SK-N-SH (cell line): ENCODE data around the gene HSF4. TPM values are rescaled to one million over a fixed set of nuclear protein-coding genes. Genes with fewer than 3 reads are reported as not detected.

Source experiments
- CTCF ChIA-PET: fragments of 300-600, 350-600 bp; formaldehyde crosslinking; extraction: SDS; loops from one replicate; lab custom pipeline; 2021; lab: Yijun Ruan, JAX
- POLR2A ChIA-PET: fragments of 350-600 bp; sonication (Branson Sonifier 250); formaldehyde crosslinking; extraction: SDS; loops from one replicate; lab custom pipeline; 2020; ENCODE audit warnings: antibody characterized with exemption, inconsistent platforms; lab: Yijun Ruan, JAX
- DNase-seq: peaks from one replicate; pipeline ENCODE4 v3.0.0; 2012
- H2AFZ ChIP-seq: fragments of 200-600 bp; sonication (generic); 2 replicates; pipeline ENCODE4 v1.8.1; 2016; ENCODE audit warnings: antibody characterized with exemption, mild to moderate bottlenecking, low read depth
- H3F3A ChIP-seq: fragments of 200-600 bp; sonication (generic); replicated peaks from 2 replicates; pipeline ENCODE3; 2016; ENCODE audit warnings: antibody characterized with exemption, mild to moderate bottlenecking; ENCODE audit not compliant: insufficient read depth
- H3K27ac ChIP-seq, 2 experiments: fragments of 200-500 bp in 1 of 2; fragments of 200-600 bp in 1 of 2; sonication (Bioruptor generic) in 1 of 2; sonication (generic), shearing (Covaris generic) in 1 of 2; 2 replicates each; pipeline versions ENCODE4 v1.5.1 to v1.6.1; 2014 to 2016; ENCODE audit warnings: low read depth in 2 of 2, inconsistent platforms in 1 of 2, low read length in 1 of 2, mild to moderate bottlenecking in 1 of 2, mixed read lengths in 1 of 2
- H3K27me3 ChIP-seq: fragments of 200-600 bp; sonication (generic), shearing (Covaris generic); 2 replicates; pipeline ENCODE4 v1.6.1; 2016; ENCODE audit warnings: mixed run types; ENCODE audit not compliant: insufficient read depth
- H3K36me3 ChIP-seq, 2 experiments: fragments of 200-500 bp in 1 of 2; fragments of 200-600 bp in 1 of 2; sonication (Bioruptor generic) in 1 of 2; sonication (generic) in 1 of 2; replicated peaks in 1 of 2; 2 replicates each; pipeline versions ENCODE3 to v1.5.1; 2014 to 2016; ENCODE audit warnings: low read length in 1 of 2, mild to moderate bottlenecking in 1 of 2; ENCODE audit not compliant: insufficient read depth in 2 of 2, control insufficient read depth in 1 of 2
- H3K4me1 ChIP-seq, 2 experiments: fragments of 200-500 bp in 1 of 2; fragments of 200-600 bp in 1 of 2; sonication (Bioruptor generic) in 1 of 2; sonication (generic), shearing (Covaris generic) in 1 of 2; 2 replicates each; pipeline versions ENCODE4 v1.5.1 to v1.6.1; 2014 to 2016; ENCODE audit warnings: low read depth in 1 of 2, low read length in 1 of 2, mixed run types in 1 of 2; ENCODE audit not compliant: insufficient read depth in 2 of 2, control insufficient read depth in 1 of 2
- H3K4me2 ChIP-seq: fragments of 200-600 bp; sonication (generic), shearing (Covaris generic); 2 replicates; pipeline ENCODE4 v1.6.1; 2017; ENCODE audit warnings: mixed run types
- H3K4me3 ChIP-seq, 2 experiments: fragments of 200-500 bp in 1 of 2; fragments of 200-600 bp in 1 of 2; sonication (Bioruptor generic) in 1 of 2; sonication (generic), shearing (Covaris generic) in 1 of 2; 2 replicates each; pipeline versions ENCODE4 v1.5.1 to v1.8.1; 2014 to 2016; ENCODE audit warnings: low read depth in 2 of 2, inconsistent platforms in 1 of 2, low read length in 1 of 2, mild to moderate bottlenecking in 1 of 2, mixed read lengths in 1 of 2, moderate library complexity in 1 of 2
- H3K79me2 ChIP-seq: fragments of 200-600 bp; sonication (generic); 2 replicates; pipeline ENCODE4 v1.8.1; 2017; ENCODE audit warnings: mild to moderate bottlenecking; ENCODE audit not compliant: insufficient read depth
- H3K9ac ChIP-seq: fragments of 200-600 bp; sonication (generic); 2 replicates; pipeline ENCODE4 v1.6.1; 2017; ENCODE audit warnings: mixed run types
- H3K9me2 ChIP-seq: fragments of 200-600 bp; sonication (generic); 2 replicates; pipeline ENCODE4 v1.6.1; 2017; ENCODE audit warnings: mixed run types
- H3K9me3 ChIP-seq: fragments of 200-600 bp; sonication (generic); 2 replicates; pipeline ENCODE4 v1.6.1; 2017; ENCODE audit warnings: mixed run types, mild to moderate bottlenecking, moderate library complexity
- H4K20me1 ChIP-seq: fragments of 200-600 bp; sonication (generic); 2 replicates; pipeline ENCODE4 v1.6.1; 2017; ENCODE audit warnings: mild to moderate bottlenecking, mixed run types; ENCODE audit not compliant: insufficient read depth
- EZH2phosphoT487 ChIP-seq: fragments of 200-600 bp; sonication (generic); IDR thresholded peaks from 2 replicates; pipeline ENCODE4 v1.6.1; 2017; ENCODE audit warnings: low read depth, mixed run types, mild to moderate bottlenecking, antibody characterized with exemption, moderate library complexity, borderline replicate concordance
- FOXJ3 ChIP-seq: sonication (generic); formaldehyde crosslinking; IDR thresholded peaks from 2 replicates; pipeline ENCODE4 v1.5.1; 2020; ENCODE audit warnings: mild to moderate bottlenecking, missing genetic modification reagents
- GATA2 ChIP-seq: sonication (generic); formaldehyde crosslinking; IDR thresholded peaks from 2 replicates; pipeline ENCODE4 v1.5.0; 2020; ENCODE audit warnings: mild to moderate bottlenecking, missing genetic modification reagents
- JUND ChIP-seq: IDR thresholded peaks from 2 replicates; pipeline ENCODE4 v1.4.0; 2012
- MEF2A ChIP-seq: IDR thresholded peaks from 2 replicates; pipeline ENCODE4 v1.4.0; 2012; ENCODE audit warnings: low read depth, borderline replicate concordance
- NFIC ChIP-seq: IDR thresholded peaks from 2 replicates; pipeline ENCODE4 v1.4.0; 2012; ENCODE audit warnings: borderline replicate concordance
- NRF1 ChIP-seq: IDR thresholded peaks from 2 replicates; pipeline ENCODE4 v1.6.1; 2012; ENCODE audit warnings: low read depth, mild to moderate bottlenecking, low read length
- PBX3 ChIP-seq: IDR thresholded peaks from 2 replicates; pipeline ENCODE4; 2012
- RXRA ChIP-seq: IDR thresholded peaks from 2 replicates; pipeline ENCODE4 v1.4.0; 2012; ENCODE audit warnings: low read depth, mild to moderate bottlenecking, borderline replicate concordance
- TCF12 ChIP-seq: IDR thresholded peaks from 2 replicates; pipeline ENCODE4 v1.4.0; 2012
- USF1 ChIP-seq: IDR thresholded peaks from 2 replicates; pipeline ENCODE4 v1.4.0; 2012; ENCODE audit warnings: low read depth, borderline replicate concordance
- YY1 ChIP-seq: IDR thresholded peaks from 2 replicates; pipeline ENCODE4 v1.4.0; 2012; ENCODE audit warnings: low read depth, mild to moderate bottlenecking
- WGBS: methylation state at CpG from one replicate; pipeline ENCODE4 v1.1.6; 2017; ENCODE audit warnings: low lambda C conversion rate; 5-methylcytosine and 5-hydroxymethylcytosine counted together
- polyA plus RNA-seq, 3 experiments: library from polyadenylated mRNA; depleted of rRNA; stranded (reverse); fragments of >200 nt; gene quantifications; 2 replicates each; pipeline ENCODE4 v1.2.3, GENCODE V29; 2012

HSF4 gene
- polyA plus RNA-seq, 1 of the 3 experiments (the other 2 are of a cell fraction) = 33.4 TPM

GRCh38 chr16:67188323-67188722 lies 23.8 kb downstream of the HSF4 start:
- CTCF ChIA-PET = interaction anchor here (1.0 to 3.5 kb wide), 4 partner anchors 14 to 211 kb away, joined by 3 to 11 read pairs (median 5); no protein-coding TSS in a partner anchor
- TF ChIP-seq EZH2phosphoT487 (no peak), PBX3 (no peak), RXRA (no peak), GATA2 (CRISPR knock-in tag) (no peak), USF1 (no peak), JUND (no peak), YY1 (no peak), TCF12 (no peak), NRF1 (no peak), MEF2A (no peak), NFIC (no peak), FOXJ3 (CRISPR knock-in tag) (no peak)
- peaks cover 0 to 4% of the 10 kb centered on the region in 2 experiments for H3K36me3 ChIP-seq
- H4K20me1 ChIP-seq = peaks cover 11% of the 10 kb centered on the region
- no peaks in the 10 kb centered on the region for H3K9me2 ChIP-seq
- H3K9me3 ChIP-seq = no peaks in the 10 kb centered on the region
- H2AFZ ChIP-seq = no peak overlapping the region
- no peaks in the 10 kb centered on the region for H3K27me3 ChIP-seq
- WGBS = no CpG with 5 or more reads among the region's 4 CpGs
- no peak overlapping the region for H3K27ac ChIP-seq
- POLR2A ChIA-PET = no interaction called here
- H3K4me1 ChIP-seq = peaks cover 22 to 24% of the 10 kb centered on the region in 2 experiments
- no peak overlapping the region for H3K9ac ChIP-seq
- peaks cover 22% of the 10 kb centered on the region for H3F3A ChIP-seq
- no peak overlapping the region for H3K4me2 ChIP-seq
- peaks cover 18% of the 10 kb centered on the region for H3K79me2 ChIP-seq
- DNase-seq = no peak
- H3K4me3 ChIP-seq = no peak overlapping the region

GRCh38 chr16:67188798-67189197 lies 24.3 kb downstream of the HSF4 start:
- CTCF ChIA-PET = interaction anchor here (1.0 to 3.5 kb wide), 7 partner anchors 9 to 212 kb away, joined by 3 to 11 read pairs (median 3); partner anchors contain the start of gene NOL3
- DNase-seq = no peak
- Histone ChIP-seq H3K4me3 (no peak overlapping the region), H3K79me2 (peaks cover 22% of the 10 kb centered on the region), H3F3A (peaks cover 22% of the 10 kb centered on the region), H3K27me3 (no peaks in the 10 kb centered on the region), H3K4me1 (peaks cover 25 to 28% of the 10 kb centered on the region in 2 experiments), H3K4me2 (no peak overlapping the region), H4K20me1 (peaks cover 16% of the 10 kb centered on the region), H3K9me3 (no peaks in the 10 kb centered on the region), H3K27ac (no peak overlapping the region), H2AFZ (no peak overlapping the region), H3K9ac (no peak overlapping the region), H3K9me2 (no peaks in the 10 kb centered on the region), H3K36me3 (peaks cover 0 to 9% of the 10 kb centered on the region in 2 experiments)
- 91% methylated on average over 8 of the region's 15 CpGs for WGBS
- no peak for TF ChIP-seq USF1
- POLR2A ChIA-PET = interaction anchor here (0.6 kb wide), 1 partner anchor 819 kb away, joined by 3 read pairs; no protein-coding TSS in a partner anchor
